Liver (tissue), 3 donors: Measurements from ENCODE around the gene P4HA1.

Experiments used
- ATF3 ChIP-seq: IDR thresholded peaks from 2 replicates; pipeline ENCODE4 v1.6.1; 2016; ENCODE audit warnings: antibody characterized with exemption
- CTCF ChIP-seq: fragments of 150-350 bp; IDR thresholded peaks from 2 replicates; pipeline ENCODE4 v1.5.1; 2017; ENCODE audit warnings: improper control_type of control experiment, low read depth, low read length; ENCODE audit not compliant: missing input control
- RAD21 ChIP-seq, 2 donors: IDR thresholded peaks; 2 replicates each; pipeline ENCODE4 v1.6.1; 2016; ENCODE audit warnings: antibody characterized with exemption in 2 of 2, mild to moderate bottlenecking in 2 of 2
- YY1 ChIP-seq: IDR thresholded peaks from 2 replicates; pipeline ENCODE4 v1.6.1; 2016; ENCODE audit warnings: antibody characterized with exemption, mild to moderate bottlenecking
- donor health status: healthy.
- donor health status: healthy.

GRCh38 chr10:73061743-73062142, 34.9 kb downstream of the P4HA1 start:
- TF ChIP-seq ATF3 (no peak), CTCF (no peak), RAD21 (IDR thresholded peaks at IDR 0.05) (no peak), YY1 (no peak)
